Endothelial cell of umbilical vein (primary cell): ENCODE data around the gene FMO5.

Experiments used
- CTCF ChIP-seq, 2 donors: IDR thresholded peaks; 1 replicate in 1 of 2; 2 replicates in 1 of 2; pipeline ENCODE4 v1.5.1; 2011; ENCODE audit warnings: low read length in 2 of 2, mild to moderate bottlenecking in 2 of 2, moderate library complexity in 2 of 2, control low read depth in 1 of 2, inconsistent platforms in 1 of 2, low read depth in 1 of 2; ENCODE audit not compliant: insufficient read depth in 1 of 2; ENCODE audit errors: extremely low read depth in 1 of 2
- EZH2 ChIP-seq: IDR thresholded peaks from 2 replicates; pipeline ENCODE4 v1.6.1; 2012; ENCODE audit warnings: borderline replicate concordance, low read depth, mild to moderate bottlenecking, moderate library complexity, low read length, inconsistent platforms; ENCODE audit not compliant: severe bottlenecking
- FOS ChIP-seq: IDR thresholded peaks from 2 replicates; pipeline ENCODE4 v1.6.1; 2011; ENCODE audit warnings: mild to moderate bottlenecking, low read length, moderate library complexity, borderline replicate concordance; ENCODE audit not compliant: insufficient read depth
- GATA2 ChIP-seq: IDR thresholded peaks from 2 replicates; pipeline ENCODE4 v1.7.0; 2011; ENCODE audit warnings: low read depth, mild to moderate bottlenecking, moderate library complexity, mixed read lengths, low read length; ENCODE audit not compliant: insufficient read length, insufficient read depth
- MAX ChIP-seq: IDR thresholded peaks from 2 replicates; pipeline ENCODE4 v1.6.1; 2011; ENCODE audit not compliant: insufficient read depth, insufficient read length
- MYC ChIP-seq: IDR thresholded peaks from one replicate; pipeline ENCODE4 v1.6.1; 2011; ENCODE audit warnings: mild to moderate bottlenecking, low read depth, low read length
- POLR2A ChIP-seq: IDR thresholded peaks from 2 replicates; pipeline ENCODE4 v1.6.1; 2012; ENCODE audit warnings: low read depth, mild to moderate bottlenecking, control low read depth, low read length
- POLR2AphosphoS5 ChIP-seq: IDR thresholded peaks from 2 replicates; pipeline ENCODE4 v1.6.1; 2012; ENCODE audit warnings: low read depth, mild to moderate bottlenecking, control low read depth, low read length, moderate library complexity; ENCODE audit not compliant: insufficient read depth

GRCh38 chr1:147238053-147238902 is 13.1 kb upstream of the FMO5 start:
- no peak for TF ChIP-seq POLR2A
- no peak for TF ChIP-seq POLR2AphosphoS5
- no peak for TF ChIP-seq MAX
- no peak for TF ChIP-seq EZH2
- no peak for TF ChIP-seq CTCF (IDR thresholded peaks at IDR 0.05; ENCODE audit: extremely low read depth in 1 of 2, insufficient read depth in 1 of 2, low read depth in 1 of 2, low read length in 2 of 2)
- no peak for TF ChIP-seq GATA2
- no peak for TF ChIP-seq FOS
- TF ChIP-seq MYC = no peak
